SW 1271 (cell line): ENCODE results near the gene PRAMEF27.
"Not testable (repeated sequence)": the region's sequence is repeated elsewhere in the genome, so short reads cannot be mapped to it uniquely, and the experiment has no call there.

Source experiments
- DNase-seq, 2 experiments: peaks; one replicate each; lab custom pipeline; 2025; lab: John Stamatoyannopoulos, UW

Gene PRAMEF27

DNA sequence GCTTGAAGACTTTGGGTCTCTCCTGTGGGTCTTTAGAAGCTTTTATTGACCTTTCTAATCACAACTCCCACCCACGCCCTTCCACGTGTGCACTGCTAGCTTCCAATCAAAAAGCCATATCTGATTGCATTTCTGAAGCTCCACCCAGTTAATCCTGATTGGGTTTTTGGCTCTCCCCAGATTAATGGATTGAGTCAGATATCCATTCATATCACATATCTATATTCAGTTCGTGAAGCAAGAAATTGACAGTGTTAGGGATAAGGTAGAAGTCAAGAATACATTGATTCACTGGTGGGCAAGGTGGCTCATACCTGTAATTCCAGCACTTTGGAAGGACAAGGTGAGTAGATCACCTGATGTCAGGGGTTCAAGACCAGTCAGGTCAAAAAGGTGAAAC is at the start of gene PRAMEF27:
TSS of gene PRAMEF27 (minus strand) at position 101 of the 400 bp plus-strand sequence. CDS start 2,916 bp downstream, outside the sequence.
- not testable (repeated sequence) for DNase-seq

DNA sequence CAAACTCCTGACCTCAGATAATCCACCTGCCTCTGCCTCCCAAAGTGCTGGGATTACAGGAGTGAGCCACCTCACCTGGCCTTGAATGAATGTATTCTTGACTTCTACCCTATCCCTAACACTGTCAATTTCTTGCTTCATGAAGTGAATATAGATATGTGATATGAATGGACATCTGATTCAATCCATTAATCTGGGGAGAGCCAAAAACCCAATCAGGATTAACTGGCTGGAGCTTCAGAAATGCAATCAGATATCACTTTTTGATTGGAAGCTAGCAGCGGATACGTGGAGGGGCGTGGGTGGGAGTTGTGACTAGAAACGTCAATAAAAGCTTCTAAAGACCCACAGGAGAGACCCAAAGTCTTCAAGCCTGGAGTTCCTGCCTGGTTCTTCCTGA is 14.1 kb upstream of the PRAMEF27 start, which contains the start of gene PRAMEF25:
TSS of gene PRAMEF25 (plus strand) at position 301 of the 400 bp plus-strand sequence. CDS start 2,920 bp downstream, outside the sequence.
- DNase-seq: not testable (repeated sequence)

DNA sequence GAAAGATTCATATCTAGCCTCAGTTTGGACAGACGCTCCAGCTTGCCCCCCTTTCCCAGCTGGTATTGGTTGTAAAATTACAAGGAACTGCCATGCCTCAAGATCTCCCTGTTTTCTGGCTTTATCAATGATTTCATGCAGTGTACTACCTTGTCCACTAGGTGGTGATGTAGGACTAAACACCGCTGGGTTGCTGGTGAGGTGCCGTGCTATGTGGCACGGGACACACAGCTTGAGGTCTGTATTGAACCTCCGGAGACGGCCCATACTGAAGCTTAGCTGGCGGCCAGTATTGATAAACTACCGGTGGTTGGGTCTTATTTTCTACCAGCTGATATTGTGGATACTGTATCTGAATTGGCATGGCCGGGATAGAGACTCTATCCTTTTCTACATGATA is 36.5 kb downstream of the PRAMEF27 start:
- not testable (repeated sequence) for DNase-seq

DNA sequence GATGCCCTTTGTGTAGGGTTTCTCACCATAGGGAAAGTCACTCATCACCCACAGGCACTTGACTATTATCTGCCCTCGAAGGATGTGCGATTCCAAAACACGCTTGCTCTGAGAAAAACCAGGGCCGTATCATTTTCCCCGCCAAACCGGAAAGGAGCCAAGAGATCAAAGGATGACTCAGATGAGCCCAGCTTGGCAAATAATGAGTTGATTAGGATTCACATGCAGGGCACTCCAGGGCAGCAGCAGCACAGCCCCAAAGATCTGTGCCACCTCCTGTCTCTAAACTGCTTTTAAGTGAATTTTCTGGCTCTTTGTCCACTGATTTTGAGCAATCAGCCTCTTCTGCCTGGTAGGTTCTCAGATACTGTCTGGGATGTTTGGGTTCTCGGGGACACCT is 44.4 kb downstream of the PRAMEF27 start:
- not testable (repeated sequence) for DNase-seq

DNA sequence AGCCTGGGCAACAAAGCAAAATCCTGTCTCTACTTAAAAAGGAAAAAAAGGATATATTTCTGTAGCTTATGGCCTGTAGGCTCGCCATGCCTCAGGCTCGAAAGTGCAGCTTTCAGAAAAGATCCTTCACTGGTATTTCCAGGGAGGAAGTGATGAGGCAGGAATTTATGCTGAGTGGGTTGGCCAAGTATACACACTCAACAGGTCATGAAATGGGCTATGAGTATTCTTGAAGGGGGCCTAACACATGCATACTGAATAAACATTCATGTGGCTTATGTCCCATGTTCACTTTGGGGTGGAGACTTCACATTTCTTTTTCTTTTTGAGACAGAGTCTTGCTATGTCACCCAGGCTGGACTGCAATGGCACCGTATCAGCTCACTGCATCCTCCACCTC is 47.0 kb downstream of the PRAMEF27 start:
- not testable (repeated sequence) for DNase-seq

DNA sequence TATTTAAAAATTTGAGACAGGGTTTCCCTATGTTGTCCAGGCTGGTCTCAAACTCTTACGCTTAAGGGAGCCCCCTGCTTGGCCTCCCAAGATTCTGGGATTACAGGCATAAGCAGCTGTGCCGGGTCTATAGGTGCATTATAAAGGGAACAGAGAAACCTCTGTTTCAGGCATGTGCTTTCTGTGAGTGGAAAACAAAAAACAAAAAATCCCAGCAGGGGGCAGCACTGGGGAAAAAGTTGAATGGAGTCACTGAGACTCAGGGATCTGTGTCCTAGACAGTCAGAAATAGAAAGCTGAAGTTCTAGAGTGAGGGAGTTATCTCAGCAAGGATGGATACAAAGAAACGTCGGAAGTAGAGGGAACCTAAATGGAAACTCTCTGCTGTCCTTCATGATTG is 50.6 kb downstream of the PRAMEF27 start:
- not testable (repeated sequence) for DNase-seq
